ENCODE measurements around the gene RNF126. TPM values are rescaled to one million over a fixed set of nuclear protein-coding genes. Genes with fewer than 3 reads are reported as not detected.

Gene RNF126
- total and polyA plus RNA-seq, 8 donors: 11.9 to 33.7 (median 17.4) TPM

DNA sequence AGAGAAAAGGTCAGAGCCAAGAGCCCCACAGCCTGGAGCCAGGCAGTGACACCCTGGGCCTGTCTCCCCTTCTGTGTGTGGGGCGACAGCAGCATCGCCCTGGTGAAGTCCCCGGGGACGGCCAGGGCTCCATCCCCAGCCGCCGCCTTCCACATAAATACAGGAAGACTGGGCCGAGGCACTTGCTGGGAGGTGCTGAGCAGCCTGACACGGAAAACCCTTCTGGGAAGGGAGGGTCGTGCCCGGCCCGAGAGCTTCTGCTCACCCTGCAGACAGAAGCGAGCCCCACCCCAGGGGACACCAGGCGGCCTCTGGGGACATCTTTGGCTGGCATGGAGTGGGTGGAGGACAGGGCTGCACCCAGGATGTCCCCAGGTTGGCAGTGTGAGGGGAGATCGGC is 18.2 kb downstream of the RNF126 start:
- ATAC-seq: no peak
- Histone ChIP-seq H3K36me3 (peaks cover 0 to 32% (median 25%) of the 10 kb centered on the region in 3 donors), H3K4me1 (no peaks in the 10 kb centered on the region), H3K27me3 (no peaks in the 10 kb centered on the region), H3K9me3 (no peaks in the 10 kb centered on the region), H3K4me3 (no peak overlapping the region), H3K27ac (no peak overlapping the region)
- WGBS, 2 donors: 80 to 82% methylated on average over 14 of the region's 14 CpGs
- intact Hi-C loops (cut with DNase I): no loop called here
- no peak for FAIRE-seq
- TF ChIP-seq, protein P1, sequence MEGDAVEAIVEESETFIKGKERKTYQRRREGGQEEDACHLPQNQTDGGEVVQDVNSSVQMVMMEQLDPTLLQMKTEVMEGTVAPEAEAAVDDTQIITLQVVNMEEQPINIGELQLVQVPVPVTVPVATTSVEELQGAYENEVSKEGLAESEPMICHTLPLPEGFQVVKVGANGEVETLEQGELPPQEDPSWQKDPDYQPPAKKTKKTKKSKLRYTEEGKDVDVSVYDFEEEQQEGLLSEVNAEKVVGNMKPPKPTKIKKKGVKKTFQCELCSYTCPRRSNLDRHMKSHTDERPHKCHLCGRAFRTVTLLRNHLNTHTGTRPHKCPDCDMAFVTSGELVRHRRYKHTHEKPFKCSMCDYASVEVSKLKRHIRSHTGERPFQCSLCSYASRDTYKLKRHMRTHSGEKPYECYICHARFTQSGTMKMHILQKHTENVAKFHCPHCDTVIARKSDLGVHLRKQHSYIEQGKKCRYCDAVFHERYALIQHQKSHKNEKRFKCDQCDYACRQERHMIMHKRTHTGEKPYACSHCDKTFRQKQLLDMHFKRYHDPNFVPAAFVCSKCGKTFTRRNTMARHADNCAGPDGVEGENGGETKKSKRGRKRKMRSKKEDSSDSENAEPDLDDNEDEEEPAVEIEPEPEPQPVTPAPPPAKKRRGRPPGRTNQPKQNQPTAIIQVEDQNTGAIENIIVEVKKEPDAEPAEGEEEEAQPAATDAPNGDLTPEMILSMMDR (IDR thresholded peaks at IDR 0.05): no peak
- no peak for DNase-seq

DNA sequence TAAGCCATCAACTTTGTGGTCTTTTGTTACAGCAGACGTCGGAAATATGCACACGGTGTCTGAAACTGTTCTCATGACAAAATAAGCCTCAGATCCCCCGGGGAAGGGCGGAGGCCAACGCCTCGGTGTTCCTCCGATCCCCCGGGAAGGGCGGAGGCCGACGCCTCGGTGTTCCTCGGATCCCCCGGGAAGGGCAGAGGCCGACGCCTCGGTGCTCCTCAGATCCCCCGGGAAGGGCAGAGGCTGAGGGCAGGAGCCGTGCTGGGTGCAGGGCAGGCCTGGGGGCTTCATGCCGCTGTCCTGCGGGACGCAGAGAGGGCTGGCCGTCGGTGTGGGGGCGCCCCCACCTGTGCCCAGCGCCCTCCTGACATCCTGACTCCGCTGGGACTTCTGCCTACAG is 18.7 kb downstream of the RNF126 start:
- no peaks in the 10 kb centered on the region for H3K27me3 ChIP-seq
- FAIRE-seq (no peak), DNase-seq (no peak), ATAC-seq (no peak)
- WGBS, 2 donors: 73 to 82% methylated on average over 26 to 28 of the region's 28 CpGs
- H3K4me1 ChIP-seq: no peaks in the 10 kb centered on the region
- H3K27ac ChIP-seq: no peak overlapping the region
- peaks cover 0 to 30% (median 24%) of the 10 kb centered on the region in 3 donors for H3K36me3 ChIP-seq
- TF ChIP-seq, protein P1 (IDR thresholded peaks at IDR 0.05): no peak
- H3K9me3 ChIP-seq: no peaks in the 10 kb centered on the region
- intact Hi-C loops (cut with DNase I): no loop called here
- no peak overlapping the region for H3K4me3 ChIP-seq

DNA sequence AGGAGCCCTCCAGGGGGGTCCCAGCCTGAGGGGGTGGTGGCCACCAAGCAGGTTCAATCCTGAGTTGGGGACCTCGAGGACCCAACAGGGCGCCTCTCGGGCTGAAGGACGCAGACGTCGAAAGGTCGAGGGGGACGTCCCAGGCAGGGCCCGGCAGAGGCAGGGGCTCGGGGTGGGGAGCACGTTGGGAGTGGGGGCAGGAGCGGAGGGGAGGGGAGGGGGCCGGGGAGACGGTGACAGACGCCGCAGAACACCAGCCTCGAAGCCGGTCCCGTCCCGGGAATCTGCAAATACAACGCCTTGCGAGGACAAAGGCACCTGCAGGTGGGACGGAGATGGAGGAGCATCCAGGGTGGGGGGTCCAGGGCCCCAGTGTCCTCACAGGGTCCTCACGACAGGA is 19.3 kb downstream of the RNF126 start:
- H3K27me3 ChIP-seq: no peaks in the 10 kb centered on the region
- TF ChIP-seq, protein P1 (IDR thresholded peaks at IDR 0.05): no peak
- FAIRE-seq (no peak), DNase-seq (peak in 1 of 6 donors; percentile 64), ATAC-seq (no peak)
- no peaks in the 10 kb centered on the region for H3K9me3 ChIP-seq
- peaks cover 0 to 25% (median 17%) of the 10 kb centered on the region in 3 donors for H3K36me3 ChIP-seq
- intact Hi-C loops (cut with DNase I): no loop called here
- no peak overlapping the region for H3K4me3 ChIP-seq
- H3K27ac ChIP-seq: no peak overlapping the region
- no peaks in the 10 kb centered on the region for H3K4me1 ChIP-seq
- 87 to 88% methylated on average over 24 of the region's 24 CpGs for WGBS, 2 donors

DNA sequence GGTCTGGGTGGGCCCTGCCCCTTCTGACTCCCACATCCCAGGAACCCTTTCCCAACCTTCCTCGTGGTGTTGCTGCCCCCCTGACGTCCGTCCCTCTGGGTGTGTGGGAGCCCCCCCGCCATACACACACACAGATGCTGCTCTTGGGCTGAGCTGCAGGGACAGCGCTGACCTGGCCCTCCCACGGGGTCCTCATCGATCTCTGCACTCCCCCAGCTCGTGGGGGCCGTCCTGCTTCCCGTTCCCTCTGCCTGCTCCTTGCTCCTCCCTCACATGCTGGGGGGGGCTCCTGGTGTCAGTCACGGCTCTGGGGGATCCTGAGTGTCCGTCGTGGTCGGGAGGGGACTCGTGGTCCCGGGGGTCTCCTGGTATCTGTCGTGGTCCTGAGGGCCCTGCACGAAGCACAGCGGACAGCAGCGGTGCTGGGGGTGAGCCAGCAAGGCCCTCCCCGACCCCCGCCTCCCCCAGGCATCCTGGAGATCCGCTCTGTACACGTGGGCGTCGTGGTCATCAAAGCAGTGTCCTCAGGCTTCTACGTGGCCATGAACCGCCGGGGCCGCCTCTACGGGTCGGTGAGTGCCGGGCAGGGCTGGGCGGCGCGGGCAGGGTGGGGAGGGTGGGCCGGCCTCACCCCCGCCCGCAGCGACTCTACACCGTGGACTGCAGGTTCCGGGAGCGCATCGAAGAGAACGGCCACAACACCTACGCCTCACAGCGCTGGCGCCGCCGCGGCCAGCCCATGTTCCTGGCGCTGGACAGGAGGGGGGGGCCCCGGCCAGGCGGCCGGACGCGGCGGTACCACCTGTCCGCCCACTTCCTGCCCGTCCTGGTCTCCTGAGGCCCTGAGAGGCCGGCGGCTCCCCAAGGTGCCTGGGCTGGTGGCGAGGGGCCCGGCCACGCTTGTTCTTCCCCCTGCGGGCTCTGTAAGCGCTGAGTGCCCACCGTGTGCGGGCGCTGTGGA is 20.0 kb downstream of the RNF126 start:
- TF ChIP-seq, protein P1 (IDR thresholded peaks at IDR 0.05): no peak
- Histone ChIP-seq H3K9me3 (no peaks in the 10 kb centered on the region), H3K36me3 (peaks cover 0 to 18% (median 12%) of the 10 kb centered on the region in 3 donors), H3K27ac (no peak overlapping the region), H3K4me3 (no peak overlapping the region), H3K27me3 (no peaks in the 10 kb centered on the region), H3K4me1 (no peaks in the 10 kb centered on the region)
- WGBS, 2 donors: 86 to 87% methylated on average over 58 to 70 of the region's 70 CpGs
- no peak for FAIRE-seq
- no peak for ATAC-seq
- DNase-seq: peak in 1 of 6 donors; percentile 77
- intact Hi-C loops (cut with DNase I): no loop called here

DNA sequence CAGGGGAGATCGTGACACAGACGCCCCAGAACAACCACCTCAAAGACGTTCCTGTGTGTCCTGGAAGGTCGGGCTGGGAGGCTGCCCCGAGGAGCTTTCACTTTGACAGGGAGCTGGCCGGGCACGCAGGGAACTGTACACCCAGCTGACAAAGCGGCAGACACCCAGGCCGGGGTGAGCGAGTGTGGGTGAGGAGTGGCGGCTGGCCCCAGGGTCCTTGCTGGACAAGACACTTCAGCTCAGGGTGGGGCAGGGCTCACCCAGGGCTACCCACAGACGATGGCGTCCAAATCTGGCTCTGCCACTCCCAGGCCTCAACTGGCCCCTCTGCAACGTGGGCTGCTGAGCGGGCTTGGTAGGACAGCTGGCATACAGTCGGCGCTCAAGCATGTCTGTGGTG is 21.3 kb downstream of the RNF126 start:
- ATAC-seq (no peak), FAIRE-seq (no peak), DNase-seq (peak in 1 of 6 donors; percentile 72)
- Histone ChIP-seq H3K4me3 (no peak overlapping the region), H3K9me3 (no peaks in the 10 kb centered on the region), H3K27ac (no peak overlapping the region), H3K4me1 (no peaks in the 10 kb centered on the region), H3K27me3 (no peaks in the 10 kb centered on the region), H3K36me3 (peaks cover 0 to 4% (median 3%) of the 10 kb centered on the region in 3 donors)
- 84 to 85% methylated on average over 17 of the region's 17 CpGs for WGBS, 2 donors
- intact Hi-C loops (cut with DNase I): no loop called here
- TF ChIP-seq, protein P1 (IDR thresholded peaks at IDR 0.05): no peak
